ENCODE data around the gene LARP4.

DNA sequence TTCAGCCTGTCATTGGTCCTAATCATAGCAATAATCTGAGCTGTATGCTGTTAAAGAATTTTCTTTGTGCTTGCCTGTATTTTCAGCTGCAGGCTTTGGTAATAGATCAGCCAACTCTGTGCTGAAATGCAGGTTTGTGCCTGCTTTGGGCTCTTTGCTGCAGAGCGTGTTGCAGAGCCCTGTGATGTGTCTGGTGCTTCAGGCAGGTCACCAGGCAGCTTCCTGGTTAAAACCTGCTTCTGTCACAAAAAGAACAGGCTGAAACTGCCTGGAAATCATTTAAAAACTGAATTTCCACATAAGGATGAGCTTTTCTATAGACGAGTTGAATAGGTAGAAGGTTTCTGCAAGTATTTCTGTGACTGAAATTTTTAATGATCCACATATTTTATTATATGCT lies 107.2 kb downstream of the LARP4 start:
- TF ChIP-seq POLR2A (IDR thresholded peaks at IDR 0.05; ENCODE audit: low read depth, low read length) (no peak), SPI1 (IDR thresholded peaks at IDR 0.05; ENCODE audit: low read depth, low read length) (no peak), POLR2AphosphoS5 (IDR thresholded peaks at IDR 0.05; ENCODE audit: low read depth, low read length) (no peak), POU2F2 (IDR thresholded peaks at IDR 0.05; ENCODE audit: low read depth, low read length) (no peak), PAX5 (IDR thresholded peaks at IDR 0.05; ENCODE audit: insufficient read depth, low read length, severe bottlenecking) (no peak)

Data from GM12891 (cell line).